B cell (primary cell): ENCODE results near the gene UFSP2. TPM values are rescaled to one million over a fixed set of nuclear protein-coding genes. Genes with fewer than 3 reads are reported as not detected.

ENCODE experiments used
- ATAC-seq: fragments of 200-7000 bp; cut with Tn5 transposase; one replicate; pipeline ENCODE4 v1.10.0; 2021; ENCODE audit warnings: low read depth, mild to moderate bottlenecking, moderate number of reproducible peaks, moderate library complexity
- CTCF ChIA-PET: fragments of 350-600 bp; sonication (Branson Sonifier 250); formaldehyde crosslinking; loops from one replicate; lab custom pipeline; 2021; ENCODE audit warnings: antibody characterized with exemption, inconsistent platforms; lab: Charles Lee
- POLR2A ChIA-PET: fragments of 350-600 bp; sonication (Branson Sonifier 250); formaldehyde crosslinking; loops from one replicate; lab custom pipeline; 2021; ENCODE audit warnings: antibody characterized with exemption; lab: Charles Lee
- DNase-seq: peaks from one replicate; pipeline ENCODE4 v3.0.0; 2013
- H2AFZ ChIP-seq: 2 replicates; pipeline ENCODE4 v1.6.1; 2012; ENCODE audit warnings: mild to moderate bottlenecking, low read depth, low read length; ENCODE audit not compliant: insufficient read depth, poor library complexity, severe bottlenecking
- H3K27ac ChIP-seq, 2 donors: 1 replicate in 1 of 2; 2 replicates in 1 of 2; pipeline ENCODE4 v1.5.1; 2012 to 2013; ENCODE audit warnings: low read length in 2 of 2, mild to moderate bottlenecking in 2 of 2, moderate library complexity in 1 of 2
- H3K27me3 ChIP-seq, 4 experiments: fragments of 200-600 bp in 1 of 4; sonication (generic) in 1 of 4; replicated peaks in 1 of 4; 1 replicate in 2 of 4; 2 replicates in 2 of 4; pipeline versions ENCODE4 v1.6.1 to v1.7.0; 2013 to 2016; ENCODE audit warnings: low read length in 3 of 4, mild to moderate bottlenecking in 2 of 4, mixed read lengths in 1 of 4, moderate library complexity in 1 of 4; ENCODE audit not compliant: insufficient read depth in 4 of 4, control insufficient read depth in 3 of 4; ENCODE audit errors: control extremely low read depth in 1 of 4
- H3K36me3 ChIP-seq, 2 experiments: replicated peaks in 1 of 2; 1 replicate in 1 of 2; 2 replicates in 1 of 2; pipeline versions ENCODE4 v1.6.1 to v1.7.1; 2013; ENCODE audit warnings: low read length in 1 of 2; ENCODE audit not compliant: insufficient read depth in 2 of 2, control insufficient read depth in 1 of 2; ENCODE audit errors: control extremely low read depth in 1 of 2, extremely low read depth in 1 of 2
- H3K4me1 ChIP-seq, 2 donors: fragments of 200-600 bp in 1 of 2; sonication (generic) in 1 of 2; 1 replicate in 1 of 2; 2 replicates in 1 of 2; pipeline versions ENCODE4 v1.5.1 to v1.6.1; 2013 to 2017; ENCODE audit warnings: low read length in 2 of 2; ENCODE audit not compliant: control insufficient read depth in 2 of 2, insufficient read depth in 2 of 2
- H3K4me2 ChIP-seq: replicated peaks from 2 replicates; pipeline ENCODE3; 2012; ENCODE audit warnings: mild to moderate bottlenecking, low read depth, low read length; ENCODE audit not compliant: poor library complexity, severe bottlenecking
- H3K4me3 ChIP-seq, 5 experiments: fragments of 200-600 bp in 1 of 5; sonication (generic) in 1 of 5; 1 replicate in 3 of 5; 2 replicates in 2 of 5; pipeline versions ENCODE4 v1.5.1 to v1.7.0; 2011 to 2016; ENCODE audit warnings: low read length in 4 of 5, mild to moderate bottlenecking in 4 of 5, low read depth in 2 of 5, control low read depth in 1 of 5, moderate library complexity in 1 of 5; ENCODE audit not compliant: insufficient read depth in 1 of 5; ENCODE audit errors: control extremely low read depth in 1 of 5, extremely low read depth in 1 of 5
- H3K79me2 ChIP-seq: fragments of 200-600 bp; sonication (generic); one replicate; pipeline ENCODE4 v1.6.0; 2016; ENCODE audit warnings: low read length; ENCODE audit not compliant: control insufficient read depth, insufficient read depth
- H3K9ac ChIP-seq: fragments of 200-600 bp; sonication (generic); 2 replicates; pipeline ENCODE4 v1.6.1; 2017; ENCODE audit warnings: mild to moderate bottlenecking, low read length, moderate library complexity
- H3K9me3 ChIP-seq, 3 donors: one replicate each; pipeline versions ENCODE4 v1.6.1 to v1.7.1; 2013; ENCODE audit warnings: low read length in 2 of 3; ENCODE audit not compliant: control insufficient read depth in 2 of 3, insufficient read depth in 1 of 3; ENCODE audit errors: control extremely low read depth in 1 of 3
- H4K20me1 ChIP-seq: 2 replicates; pipeline ENCODE4 v1.6.0; 2012; ENCODE audit warnings: mild to moderate bottlenecking, low read length; ENCODE audit not compliant: insufficient read depth, control insufficient read depth, poor library complexity, severe bottlenecking
- H3K27ac Mint-ChIP-seq: one replicate; pipeline ENCODE4 v1.8.0; 2021; ENCODE audit warnings: mixed read lengths
- H3K27me3 Mint-ChIP-seq: one replicate; pipeline ENCODE4 v1.8.0; 2021; ENCODE audit warnings: mixed read lengths
- H3K4me1 Mint-ChIP-seq: one replicate; pipeline ENCODE4 v1.8.0; 2021; ENCODE audit warnings: mixed read lengths
- H3K4me3 Mint-ChIP-seq: one replicate; pipeline ENCODE4 v1.8.0; 2021; ENCODE audit warnings: mixed read lengths
- H3K9me3 Mint-ChIP-seq: one replicate; pipeline ENCODE4 v1.8.0; 2022; ENCODE audit warnings: mixed read lengths; ENCODE audit not compliant: insufficient read depth
- EZH2 ChIP-seq: IDR thresholded peaks from 2 replicates; pipeline ENCODE4 v1.6.1; 2012; ENCODE audit warnings: borderline replicate concordance, low read depth, mild to moderate bottlenecking, moderate library complexity, low read length; ENCODE audit not compliant: insufficient read depth, poor library complexity, severe bottlenecking
- WGBS: methylation state at CpG from one replicate; pipeline ENCODE4 v1.1.5; 2013; ENCODE audit warnings: missing lambda C conversion rate; ENCODE audit not compliant: insufficient coverage; 5-methylcytosine and 5-hydroxymethylcytosine counted together
- intact Hi-C: fragments of 100-400 bp; cut with micrococcal nuclease; formaldehyde crosslinking; loops from one replicate; pipeline ENCODE4 v1.10.0; 2022
- polyA plus RNA-seq: library from polyadenylated mRNA; depleted of rRNA; stranded (reverse); fragments of >200 nt; gene quantifications from 2 replicates; pipeline ENCODE4 v1.2.3, GENCODE V29; 2012
- total RNA-seq, 2 donors: library from RNA; stranded (reverse); fragments of 120-200 nt in 1 of 2; gene quantifications; 1 replicate in 1 of 2; 2 replicates in 1 of 2; pipeline versions ENCODE4 v1.2.3 to v1.2.4, GENCODE V29; 2013 to 2022
- TF ChIP-seq, protein P1 (sequence below): fragments of 200-600 bp; IDR thresholded peaks from one replicate; pipeline ENCODE4 v1.8.0; 2022; ENCODE audit warnings: antibody characterized with exemption, mild to moderate bottlenecking

UFSP2 gene
- total and polyA plus RNA-seq, 2 donors (not counting 1 experiment from before 2014, with no cell fraction given): 9.5 to 20.6 TPM

GRCh38 chr4:185461565-185461964, 35.8 kb upstream of the UFSP2 start:
- DNase-seq (no peak), ATAC-seq (no peak)
- H3K4me1 ChIP-seq: no peaks in the 10 kb centered on the region
- no peaks in the 10 kb centered on the region for H4K20me1 ChIP-seq
- H2AFZ ChIP-seq: no peak overlapping the region
- no peak overlapping the region for H3K27ac ChIP-seq
- CTCF ChIA-PET: interaction anchor here (0.6 kb wide), 1 partner anchor 11 kb away, joined by 3 read pairs; no protein-coding TSS in a partner anchor
- POLR2A ChIA-PET: no interaction called here
- H3K36me3 ChIP-seq: no peaks in the 10 kb centered on the region
- H3K79me2 ChIP-seq: no peaks in the 10 kb centered on the region
- no peak overlapping the region for H3K4me3 ChIP-seq
- peaks cover 0 to 9% (median 1%) of the 10 kb centered on the region in 4 experiments for H3K27me3 ChIP-seq
- Mint-ChIP-seq H3K4me1 (no peaks in the 10 kb centered on the region), H3K27ac (no peak overlapping the region), H3K27me3 (peaks cover 23% of the 10 kb centered on the region), H3K4me3 (no peak overlapping the region), H3K9me3 (no peaks in the 10 kb centered on the region)
- 91% methylated on average over 6 of the region's 8 CpGs for WGBS
- H3K9ac ChIP-seq: no peak overlapping the region
- no peak for TF ChIP-seq EZH2
- TF ChIP-seq, protein P1, sequence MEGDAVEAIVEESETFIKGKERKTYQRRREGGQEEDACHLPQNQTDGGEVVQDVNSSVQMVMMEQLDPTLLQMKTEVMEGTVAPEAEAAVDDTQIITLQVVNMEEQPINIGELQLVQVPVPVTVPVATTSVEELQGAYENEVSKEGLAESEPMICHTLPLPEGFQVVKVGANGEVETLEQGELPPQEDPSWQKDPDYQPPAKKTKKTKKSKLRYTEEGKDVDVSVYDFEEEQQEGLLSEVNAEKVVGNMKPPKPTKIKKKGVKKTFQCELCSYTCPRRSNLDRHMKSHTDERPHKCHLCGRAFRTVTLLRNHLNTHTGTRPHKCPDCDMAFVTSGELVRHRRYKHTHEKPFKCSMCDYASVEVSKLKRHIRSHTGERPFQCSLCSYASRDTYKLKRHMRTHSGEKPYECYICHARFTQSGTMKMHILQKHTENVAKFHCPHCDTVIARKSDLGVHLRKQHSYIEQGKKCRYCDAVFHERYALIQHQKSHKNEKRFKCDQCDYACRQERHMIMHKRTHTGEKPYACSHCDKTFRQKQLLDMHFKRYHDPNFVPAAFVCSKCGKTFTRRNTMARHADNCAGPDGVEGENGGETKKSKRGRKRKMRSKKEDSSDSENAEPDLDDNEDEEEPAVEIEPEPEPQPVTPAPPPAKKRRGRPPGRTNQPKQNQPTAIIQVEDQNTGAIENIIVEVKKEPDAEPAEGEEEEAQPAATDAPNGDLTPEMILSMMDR: no peak
- no peaks in the 10 kb centered on the region for H3K9me3 ChIP-seq
- H3K4me2 ChIP-seq: no peak overlapping the region
- intact Hi-C loops: no loop called here

- no peak for DNase-seq
- H4K20me1 ChIP-seq: no peaks in the 10 kb centered on the region
- no peaks in the 10 kb centered on the region for H3K79me2 ChIP-seq
- H3K4me1 Mint-ChIP-seq: no peaks in the 10 kb centered on the region
- WGBS: 52% methylated on average over 2 of the region's 3 CpGs
- H3K4me3 Mint-ChIP-seq: no peak overlapping the region
- no peaks in the 10 kb centered on the region for H3K36me3 ChIP-seq
- ChIA-PET CTCF (no interaction called here), POLR2A (no interaction called here)
- no peak overlapping the region for H3K27ac Mint-ChIP-seq
- no peak overlapping the region for H3K4me3 ChIP-seq
- ATAC-seq: no peak
- peaks cover 21% of the 10 kb centered on the region for H3K27me3 Mint-ChIP-seq
- H3K9me3 Mint-ChIP-seq: no peaks in the 10 kb centered on the region
- H3K9me3 ChIP-seq: no peaks in the 10 kb centered on the region
- no peak for TF ChIP-seq EZH2
- TF ChIP-seq, protein P1: no peak
- no peak overlapping the region for H3K9ac ChIP-seq
- H3K27ac ChIP-seq: no peak overlapping the region
- no peak overlapping the region for H3K4me2 ChIP-seq
- no peaks in the 10 kb centered on the region for H3K4me1 ChIP-seq
- intact Hi-C loops: loop anchor here (2.0 kb wide), 1 partner anchor 18 kb away; no protein-coding TSS in a partner anchor
- peaks cover 0 to 9% (median 1%) of the 10 kb centered on the region in 4 experiments for H3K27me3 ChIP-seq
- no peak overlapping the region for H2AFZ ChIP-seq
Observed at GRCh38 chr4:185457136-185457535, 31.4 kb upstream of the UFSP2 start.
